SH-SY5Y (cell line): Measurements from ENCODE around the gene CREB3L1.

ENCODE experiments used
- GATA2 ChIP-seq: IDR thresholded peaks from 2 replicates; pipeline ENCODE4 v1.6.1; 2011; ENCODE audit warnings: mild to moderate bottlenecking, low read depth, low read length
- GATA3 ChIP-seq: IDR thresholded peaks from 2 replicates; pipeline ENCODE4 v1.6.1; 2011; ENCODE audit warnings: low read depth, mild to moderate bottlenecking, low read length, moderate library complexity

GRCh38 chr11:46240861-46241260 lies 36.6 kb upstream of the CREB3L1 start:
- TF ChIP-seq GATA2: no peak
- no peak for TF ChIP-seq GATA3
